Fibroblast of gingiva (primary cell): ENCODE measurements around the gene TINAG.
"Not testable (repeated sequence)": the region's sequence is repeated elsewhere in the genome, so short reads cannot be mapped to it uniquely, and the experiment has no call there.

ENCODE experiments used
- DNase-seq: peaks from one replicate; pipeline ENCODE4 v3.0.0-alpha.2; 2011; ENCODE audit warnings: low read depth

Gene TINAG

GRCh38 chr6:54308986-54309315 is 710 bp downstream of the TINAG start:
- DNase-seq, result no peak

GRCh38 chr6:54310377-54311152 is 2.3 kb downstream of the TINAG start:
- DNase-seq, result no peak

- DNase-seq, result no peak
Measured at GRCh38 chr6:54315656-54316055, 7.4 kb downstream of the TINAG start.

- DNase-seq, result no peak
Measured at GRCh38 chr6:54320871-54321270, 12.6 kb downstream of the TINAG start.

- DNase-seq, result no peak
Measured at GRCh38 chr6:54327631-54328030, 19.4 kb downstream of the TINAG start.

- not testable (repeated sequence) for DNase-seq
Measured at GRCh38 chr6:54331571-54331970, 23.3 kb downstream of the TINAG start.

GRCh38 chr6:54335871-54336270 is 27.6 kb downstream of the TINAG start:
- DNase-seq, result peak; percentile 86

- DNase-seq, result no peak
Measured at GRCh38 chr6:54353975-54354374, 45.7 kb downstream of the TINAG start.

- no peak for DNase-seq
Measured at GRCh38 chr6:54354608-54355007, 46.4 kb downstream of the TINAG start.

GRCh38 chr6:54357141-54357540 is 48.9 kb downstream of the TINAG start:
- no peak for DNase-seq

GRCh38 chr6:54361188-54361587 is 52.9 kb downstream of the TINAG start:
- DNase-seq, result no peak

GRCh38 chr6:54361734-54362133 is 53.5 kb downstream of the TINAG start:
- no peak for DNase-seq

GRCh38 chr6:54366667-54367327 is 58.6 kb downstream of the TINAG start:
- DNase-seq, result no peak

GRCh38 chr6:54377776-54378175 is 69.5 kb downstream of the TINAG start:
- no peak for DNase-seq

GRCh38 chr6:54386295-54386694 is 78.1 kb downstream of the TINAG start:
- no peak for DNase-seq

GRCh38 chr6:54390362-54390761 is 82.1 kb downstream of the TINAG start:
- DNase-seq, result no peak

GRCh38 chr6:54391577-54391976 is 83.3 kb downstream of the TINAG start:
- no peak for DNase-seq

- no peak for DNase-seq
Measured at GRCh38 chr6:54403096-54403495, 94.9 kb downstream of the TINAG start.

GRCh38 chr6:54404791-54405190 is 96.5 kb downstream of the TINAG start:
- DNase-seq, result peak; percentile 49

- DNase-seq, result no peak
Measured at GRCh38 chr6:54411767-54412166, 103.5 kb downstream of the TINAG start.

- DNase-seq, result no peak
Measured at GRCh38 chr6:54415517-54415916, 107.3 kb downstream of the TINAG start.

- peak; percentile 78 for DNase-seq
Measured at GRCh38 chr6:54419885-54420284, 111.6 kb downstream of the TINAG start.

GRCh38 chr6:54426995-54427394 is 118.8 kb downstream of the TINAG start:
- DNase-seq, result no peak

- DNase-seq, result no peak
Measured at GRCh38 chr6:54427396-54427937, 119.2 kb downstream of the TINAG start.
